GM18909 (cell line): Measurements from ENCODE around the gene DGKQ.
"Not testable (repeated sequence)": the region's sequence is repeated elsewhere in the genome, so short reads cannot be mapped to it uniquely, and the experiment has no call there.

Experiments used
- ATAC-seq: cut with Tn5 transposase; IDR thresholded peaks from one replicate; pipeline ENCODE4 v1.9.1; 2021; ENCODE audit warnings: mild to moderate bottlenecking; ENCODE audit not compliant: unreplicated experiment, poor library complexity

The DGKQ gene

DNA sequence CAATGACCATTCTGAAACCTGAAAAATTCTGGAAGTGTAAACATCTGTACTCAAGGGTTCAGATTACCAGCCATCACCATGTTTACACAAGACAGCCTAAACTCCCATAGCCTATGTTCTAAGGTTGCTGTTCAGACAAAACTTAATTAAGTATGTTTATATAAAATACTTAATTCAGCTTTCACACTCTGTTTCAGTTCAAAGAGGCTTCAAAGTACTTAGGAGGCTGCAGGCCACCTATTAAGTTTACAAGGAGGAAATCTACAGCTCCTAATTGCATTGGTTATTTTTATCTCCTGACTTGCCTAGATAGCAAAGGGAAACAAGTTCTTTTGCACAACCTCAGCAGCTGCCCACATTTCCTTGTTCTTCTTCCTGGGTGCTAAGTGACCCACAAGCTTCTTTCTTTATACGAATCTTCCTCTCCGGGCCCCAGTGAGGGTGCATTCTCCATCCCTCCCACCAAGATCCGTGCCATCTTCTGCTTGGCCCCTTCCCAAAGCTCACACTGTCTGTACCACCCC is 43.3 kb downstream of the DGKQ start:
- ATAC-seq = no peak

DNA sequence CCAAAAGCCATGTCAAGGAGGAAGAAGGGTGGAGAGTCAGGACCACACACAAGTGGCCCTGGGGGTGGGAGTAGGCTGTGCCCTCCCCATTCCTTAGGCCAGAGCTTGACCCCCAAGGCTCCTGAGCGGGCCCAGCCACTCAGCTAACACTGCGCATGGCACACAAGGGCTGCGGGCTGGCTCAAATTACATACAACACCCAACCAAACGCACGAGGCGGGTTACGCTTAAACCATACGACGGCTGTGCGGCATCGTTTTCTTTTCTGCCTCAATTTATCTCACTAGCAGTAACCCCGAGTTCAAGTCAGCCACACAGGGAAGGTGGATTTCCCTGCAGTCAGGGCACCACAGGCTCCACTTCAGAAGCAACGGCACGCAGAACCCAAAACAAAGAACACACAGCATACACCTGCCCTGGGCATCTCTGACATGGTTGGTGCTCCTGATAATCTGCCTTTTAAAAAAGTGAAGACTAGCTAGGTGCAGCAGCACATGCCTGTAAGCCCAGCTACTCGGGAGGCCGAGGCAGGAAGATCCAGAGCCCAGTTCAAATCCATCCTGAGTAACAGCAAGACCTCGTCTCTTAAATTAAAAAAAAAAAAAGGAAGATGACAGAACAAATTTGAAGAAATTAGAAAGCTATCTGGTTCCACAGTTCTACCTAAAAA is 44.1 kb downstream of the DGKQ start:
- no peak for ATAC-seq

DNA sequence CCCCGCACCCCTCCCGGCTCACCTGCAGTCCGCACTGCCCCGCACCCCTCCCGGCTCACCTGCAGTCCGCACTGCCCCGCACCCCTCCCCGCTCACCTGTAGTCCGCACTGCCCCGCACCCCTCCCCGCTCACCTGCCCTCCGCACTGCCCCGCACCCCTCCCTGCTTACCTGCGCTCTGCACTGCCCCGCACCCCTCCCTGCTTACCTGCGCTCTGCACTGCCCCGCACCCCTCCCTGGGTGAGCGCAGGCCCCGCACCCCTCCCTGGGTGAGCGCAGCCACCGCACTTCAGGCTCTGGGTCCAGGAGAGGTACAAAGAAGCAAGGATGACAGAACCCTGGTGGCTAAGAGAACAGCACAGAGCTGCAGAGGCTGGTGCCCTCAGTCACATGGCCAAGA is 45.8 kb downstream of the DGKQ start:
- not testable (repeated sequence) for ATAC-seq

DNA sequence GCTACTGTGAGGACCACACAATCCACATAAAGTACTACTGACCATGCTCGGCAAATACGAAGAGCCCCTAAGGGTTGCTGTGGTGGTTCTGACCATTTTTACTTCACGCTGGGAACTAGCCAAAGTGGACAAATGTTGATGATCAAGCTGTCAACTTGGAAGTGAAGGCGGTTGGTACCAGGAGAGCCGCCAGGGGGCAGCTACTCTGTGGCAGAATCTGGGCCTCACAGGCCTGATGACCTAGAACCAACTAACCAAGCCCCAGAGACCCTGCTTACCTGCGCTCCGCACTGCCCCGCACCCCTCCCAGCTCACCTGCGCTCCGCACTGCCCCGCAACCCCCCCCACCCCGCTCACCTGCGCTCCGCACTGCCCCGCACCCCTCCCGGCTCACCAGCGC is 46.8 kb downstream of the DGKQ start:
- no peak for ATAC-seq

DNA sequence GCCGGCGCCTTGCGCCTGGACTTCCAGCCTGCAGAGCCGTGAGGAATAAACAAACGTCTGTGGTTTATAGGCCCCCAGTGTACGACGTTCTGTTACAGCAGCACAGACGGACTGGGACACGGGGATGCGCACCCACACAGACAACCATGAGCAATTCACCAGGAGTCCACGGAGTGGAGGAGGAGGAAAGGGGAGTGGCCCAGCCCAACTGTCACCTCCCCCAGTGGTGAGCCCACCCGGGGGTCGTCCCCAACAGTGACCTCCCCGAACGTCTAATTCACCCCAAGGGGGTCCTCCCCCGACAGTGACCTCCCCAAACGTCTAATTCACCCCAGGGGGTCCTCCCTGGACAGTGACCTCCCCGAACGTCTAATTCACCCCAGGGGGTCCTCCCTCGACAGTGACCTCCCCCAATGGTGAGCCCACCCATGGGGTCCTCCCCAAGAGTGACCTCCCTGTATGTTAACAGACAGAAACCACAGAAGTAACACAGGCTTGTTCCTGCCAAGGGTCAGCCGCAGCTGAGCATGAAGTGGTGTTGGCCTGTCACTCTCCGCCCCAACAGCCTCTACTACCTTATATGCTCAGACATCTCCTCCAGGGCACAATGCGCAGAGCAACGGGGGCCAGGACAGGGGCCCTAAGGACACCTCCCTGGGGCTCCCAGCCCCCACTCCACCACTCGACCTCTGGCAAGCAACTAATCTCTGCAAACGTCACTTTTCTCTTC is 47.4 kb downstream of the DGKQ start:
- ATAC-seq = no peak

DNA sequence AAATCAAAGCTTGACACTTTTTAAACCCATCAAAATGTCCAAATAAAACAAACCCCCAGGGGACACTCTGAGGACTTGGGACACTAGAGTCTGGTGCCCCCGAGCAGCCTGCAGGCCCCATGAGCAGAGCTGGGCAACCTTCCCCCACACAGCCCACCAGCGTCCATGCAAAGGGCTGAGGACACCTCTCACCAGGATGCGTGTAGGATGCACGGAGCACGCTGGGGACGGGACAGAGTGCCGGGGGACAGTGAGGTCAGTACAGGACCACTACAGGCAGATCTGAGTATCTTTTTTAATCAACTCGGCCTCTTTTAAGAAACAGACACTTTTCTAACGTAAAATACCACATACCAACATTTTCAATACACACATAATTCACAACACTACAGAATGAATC is 48.2 kb downstream of the DGKQ start:
- no peak for ATAC-seq

DNA sequence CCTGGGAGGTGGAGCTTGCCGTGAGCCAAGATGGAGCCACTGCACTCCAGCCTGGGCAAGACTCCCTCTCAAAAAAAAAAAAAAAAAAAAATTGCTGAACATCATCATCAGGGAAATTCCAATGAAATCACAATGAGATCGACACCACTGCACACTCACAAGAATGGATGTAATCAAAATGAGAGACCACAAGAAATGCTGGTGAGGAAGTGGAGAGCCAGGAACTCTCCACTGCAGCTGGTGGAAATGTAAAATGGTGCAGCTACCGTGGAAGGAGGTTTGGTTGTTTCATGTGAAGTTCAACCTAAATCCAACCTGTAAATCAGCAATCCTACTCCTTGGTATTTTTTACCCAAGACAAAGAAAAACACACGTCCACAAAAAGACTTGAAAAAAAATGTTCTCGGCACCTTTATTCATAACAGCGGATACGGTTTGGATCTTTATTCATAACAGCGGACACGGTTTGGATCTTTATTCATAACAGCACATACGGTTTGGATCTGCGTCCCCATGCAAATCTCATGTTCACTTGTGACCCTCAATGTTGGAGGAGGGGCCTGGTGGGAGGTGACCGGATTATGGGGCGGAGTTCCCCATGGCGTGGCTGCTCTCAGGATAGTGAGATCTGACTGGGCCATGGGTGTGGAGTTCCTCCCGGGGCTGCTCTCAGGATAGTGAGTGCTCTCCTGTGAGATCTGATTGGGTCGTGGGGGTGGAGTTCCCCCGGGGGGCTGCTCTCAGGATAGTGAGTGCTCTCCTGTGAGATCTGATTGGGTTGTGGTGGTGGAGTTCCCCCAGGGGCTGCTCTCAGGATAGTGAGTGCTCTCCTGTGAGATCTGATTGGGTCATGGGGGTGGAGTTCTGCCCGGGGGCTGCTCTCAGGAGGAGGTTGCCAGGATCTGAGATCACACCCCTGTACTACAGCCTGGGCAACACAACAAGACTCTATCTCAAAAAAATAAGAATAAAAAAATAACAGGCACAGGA is 49.0 kb downstream of the DGKQ start:
- ATAC-seq = peak; percentile 39

DNA sequence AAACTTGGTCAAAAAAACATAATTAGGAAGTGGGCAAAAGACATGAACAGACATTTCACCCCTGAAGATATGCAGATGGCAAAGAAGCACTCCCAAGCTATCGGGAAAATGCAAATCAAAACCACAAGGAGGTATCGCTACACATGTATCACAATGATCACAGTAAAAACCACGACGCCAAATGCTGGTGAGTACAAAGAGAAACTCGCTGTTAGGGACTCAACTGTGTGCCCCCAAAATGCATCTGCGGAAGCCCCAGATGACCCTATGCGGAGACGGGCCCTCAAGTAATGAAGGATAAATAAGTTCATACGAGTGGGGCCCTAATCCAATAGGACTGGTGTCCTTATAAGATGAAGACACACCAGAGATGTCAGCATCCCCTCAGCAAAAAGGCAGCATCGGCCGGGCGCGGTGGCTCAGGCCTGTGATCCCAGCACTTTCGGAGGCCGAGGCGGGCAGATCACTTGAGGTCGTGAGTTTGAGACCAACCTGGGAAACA is 51.5 kb downstream of the DGKQ start:
- no peak for ATAC-seq

DNA sequence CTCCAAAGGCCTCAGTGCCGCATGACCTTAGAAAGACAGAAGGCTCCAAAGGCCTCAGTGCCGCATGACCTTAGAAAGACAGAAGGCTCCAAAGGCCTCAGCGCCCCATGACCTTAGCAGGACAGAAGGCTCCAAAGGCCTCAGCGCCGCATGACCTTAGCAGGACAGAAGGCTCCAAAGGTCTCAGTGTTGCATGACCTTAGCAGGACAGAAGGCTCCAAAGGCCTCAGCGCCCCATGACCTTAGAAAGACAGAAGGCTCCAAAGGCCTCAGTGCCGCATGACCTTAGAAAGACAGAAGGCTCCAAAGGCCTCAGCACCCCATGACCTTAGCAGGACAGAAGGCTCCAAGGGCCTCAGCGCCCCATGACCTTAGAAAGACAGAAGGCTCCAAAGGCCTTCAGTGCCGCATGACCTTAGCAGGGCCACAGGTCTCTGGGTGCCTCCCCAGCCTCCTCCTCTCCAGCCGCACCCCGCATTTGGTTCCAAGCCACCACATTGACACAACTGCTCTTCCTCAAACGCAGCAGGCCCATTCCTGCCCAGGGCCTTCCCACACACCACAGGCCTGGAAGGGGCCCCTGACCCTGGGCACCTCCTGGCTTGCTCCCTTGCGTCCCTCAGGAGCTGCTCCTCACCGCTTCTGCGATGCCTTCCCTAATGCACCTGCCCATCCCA is 54.2 kb downstream of the DGKQ start:
- ATAC-seq = not testable (repeated sequence)

DNA sequence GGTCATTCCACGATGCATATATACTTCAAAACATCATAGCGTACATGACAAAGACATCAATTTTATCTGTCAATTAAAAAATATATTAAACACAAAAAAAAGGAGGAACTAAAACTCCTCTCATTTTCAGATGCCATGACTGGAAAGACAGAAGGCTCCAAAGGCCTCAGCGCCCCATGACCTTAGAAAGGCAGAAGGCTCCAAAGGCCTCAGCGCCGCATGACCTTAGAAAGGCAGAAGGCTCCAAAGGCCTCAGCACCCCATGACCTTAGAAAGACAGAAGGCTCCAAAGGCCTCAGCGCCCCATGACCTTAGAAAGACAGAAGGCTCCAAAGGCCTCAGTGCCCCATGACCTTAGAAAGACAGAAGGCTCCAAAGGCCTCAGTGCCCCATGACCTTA is 54.8 kb downstream of the DGKQ start:
- not testable (repeated sequence) for ATAC-seq

DNA sequence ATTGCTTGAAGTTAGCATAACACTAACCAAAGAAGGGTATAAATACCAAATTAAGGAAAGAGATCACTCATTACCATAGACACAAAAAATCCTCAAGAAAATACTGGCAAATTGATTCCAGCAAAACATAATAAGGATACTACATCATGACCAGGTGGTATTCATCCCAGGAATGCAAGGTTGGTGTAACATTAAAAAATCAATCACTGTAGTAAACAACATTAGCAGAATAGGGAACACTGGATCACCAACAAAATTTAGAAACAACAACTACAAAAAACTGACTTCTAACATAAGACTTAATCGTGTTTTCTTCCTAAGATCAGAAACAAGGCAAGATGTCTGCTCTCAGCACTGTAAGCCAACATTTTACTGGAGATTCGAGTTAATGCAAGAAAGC is 55.4 kb downstream of the DGKQ start:
- no peak for ATAC-seq

DNA sequence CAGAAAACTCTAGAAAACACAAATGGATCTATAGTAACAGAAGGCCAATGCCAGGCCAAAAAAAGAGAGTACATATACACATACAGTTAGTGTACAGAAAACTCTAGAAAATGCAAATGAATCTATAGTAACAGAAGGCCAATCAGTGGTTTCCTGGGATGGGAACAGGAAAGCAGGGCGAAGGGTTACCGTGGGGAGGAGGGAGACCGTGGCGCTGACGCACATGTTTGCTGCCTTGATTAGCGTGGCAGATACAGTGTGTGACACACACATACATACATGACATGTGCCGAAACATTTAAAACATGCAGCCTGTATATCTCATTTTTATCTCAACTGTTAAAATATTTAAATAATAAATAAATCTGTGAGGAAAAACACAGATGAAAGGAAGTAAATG is 55.9 kb downstream of the DGKQ start:
- ATAC-seq = no peak

DNA sequence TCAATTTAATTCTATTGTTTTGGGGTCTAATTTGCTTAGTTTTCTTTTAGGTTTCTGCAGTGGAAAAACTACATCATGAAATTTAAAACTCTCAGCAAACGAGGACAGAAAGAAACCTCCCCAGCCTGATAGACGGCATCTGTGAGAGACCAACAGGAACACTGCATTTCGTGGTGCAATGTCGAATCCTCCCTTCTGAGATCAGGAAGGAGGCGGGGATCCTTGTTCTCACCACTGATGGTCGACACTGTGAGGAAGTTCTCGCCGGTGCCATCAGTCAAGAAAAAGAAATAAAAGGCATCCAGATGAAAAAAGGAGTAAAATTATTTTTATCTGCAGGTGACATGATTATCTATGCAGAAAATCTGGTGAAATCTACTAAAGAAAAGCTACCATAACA is 57.8 kb downstream of the DGKQ start:
- ATAC-seq = no peak

DNA sequence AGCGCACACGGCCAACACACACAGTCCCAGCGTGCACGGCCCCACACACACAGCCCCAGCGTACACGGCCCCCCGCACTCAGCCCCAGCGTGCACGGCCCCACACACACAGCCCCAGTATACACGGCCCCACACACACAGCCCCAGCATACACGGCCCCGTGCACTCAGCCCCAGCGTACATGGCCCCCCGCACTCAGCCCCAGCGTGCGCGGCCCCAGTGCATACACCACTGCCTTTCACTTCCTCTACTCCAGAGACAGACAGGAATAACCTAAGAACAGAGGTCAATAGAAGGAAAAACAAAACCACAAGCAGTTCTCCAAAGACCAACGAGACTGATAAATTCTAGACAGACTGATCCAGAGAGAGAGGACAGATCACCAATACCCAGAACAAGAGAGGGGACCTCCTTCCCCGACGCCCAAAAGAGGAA is 58.3 kb downstream of the DGKQ start:
- no peak for ATAC-seq

DNA sequence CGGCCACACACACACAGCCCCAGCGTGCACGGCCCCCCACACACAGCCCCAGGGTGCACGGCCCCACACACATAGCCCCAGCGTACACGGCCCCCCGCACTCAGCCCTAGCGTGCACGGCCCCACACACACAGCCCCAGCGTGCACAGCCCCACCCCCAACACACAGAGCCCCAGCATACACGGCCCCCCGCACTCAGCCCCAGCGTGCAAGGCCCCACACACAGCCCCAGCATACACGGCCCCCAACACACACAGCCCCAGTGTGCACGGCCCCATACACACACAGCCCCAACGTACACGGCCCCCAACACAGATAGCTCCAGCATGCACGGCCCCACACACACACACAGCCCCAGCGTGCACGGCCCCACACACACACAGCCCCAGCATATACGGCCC is 58.8 kb downstream of the DGKQ start:
- ATAC-seq = no peak

DNA sequence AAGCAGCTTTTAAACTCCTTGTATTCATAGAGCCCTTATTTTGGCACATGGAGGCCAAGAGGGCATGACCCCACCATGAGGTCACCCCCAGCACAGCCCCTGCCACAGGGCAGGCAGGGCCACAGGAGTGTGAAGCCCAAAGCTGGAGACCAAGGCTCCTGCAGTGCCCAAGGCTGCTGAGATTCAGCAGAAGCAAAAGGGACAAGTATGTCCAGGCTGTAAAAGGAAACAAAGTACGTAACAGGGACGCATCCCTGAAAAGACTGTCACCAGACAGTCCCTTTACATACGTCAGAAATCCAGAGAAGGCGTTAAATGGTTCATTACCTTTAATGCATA is 60.1 kb downstream of the DGKQ start:
- no peak for ATAC-seq

DNA sequence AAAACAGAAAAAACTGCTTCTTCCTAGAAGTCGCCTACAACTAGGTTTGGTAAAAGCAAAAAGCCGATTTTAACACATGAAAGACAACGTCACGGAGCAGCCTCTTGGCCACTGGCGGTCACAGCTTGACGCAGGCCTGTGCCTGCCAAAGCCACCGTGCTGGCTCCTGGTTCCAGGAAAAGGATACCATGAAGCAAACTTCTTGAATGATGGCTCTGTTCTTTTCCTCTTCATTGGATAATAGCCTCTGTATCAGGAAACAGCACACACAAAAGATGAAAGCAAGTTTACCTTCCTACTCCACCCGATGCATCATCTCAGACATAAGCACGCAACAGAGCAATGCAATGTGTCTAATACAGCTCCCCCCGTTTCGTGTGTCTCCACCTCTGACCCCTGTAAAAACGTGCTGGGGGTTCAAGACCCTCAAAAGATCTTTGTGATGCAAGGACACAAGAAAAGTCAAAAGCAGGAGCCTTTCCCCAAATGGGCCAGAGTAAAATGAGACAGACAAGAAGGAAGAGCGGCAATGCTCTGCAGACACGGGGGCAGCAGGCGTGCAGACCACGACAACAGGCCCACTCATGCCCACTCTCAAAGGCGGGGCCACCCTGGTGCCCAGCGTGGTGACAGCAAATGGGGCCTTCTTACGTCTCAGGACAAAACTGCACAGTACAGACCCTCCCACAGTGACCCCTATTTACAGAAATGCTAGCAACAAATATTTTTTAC is 60.7 kb downstream of the DGKQ start:
- no peak for ATAC-seq

DNA sequence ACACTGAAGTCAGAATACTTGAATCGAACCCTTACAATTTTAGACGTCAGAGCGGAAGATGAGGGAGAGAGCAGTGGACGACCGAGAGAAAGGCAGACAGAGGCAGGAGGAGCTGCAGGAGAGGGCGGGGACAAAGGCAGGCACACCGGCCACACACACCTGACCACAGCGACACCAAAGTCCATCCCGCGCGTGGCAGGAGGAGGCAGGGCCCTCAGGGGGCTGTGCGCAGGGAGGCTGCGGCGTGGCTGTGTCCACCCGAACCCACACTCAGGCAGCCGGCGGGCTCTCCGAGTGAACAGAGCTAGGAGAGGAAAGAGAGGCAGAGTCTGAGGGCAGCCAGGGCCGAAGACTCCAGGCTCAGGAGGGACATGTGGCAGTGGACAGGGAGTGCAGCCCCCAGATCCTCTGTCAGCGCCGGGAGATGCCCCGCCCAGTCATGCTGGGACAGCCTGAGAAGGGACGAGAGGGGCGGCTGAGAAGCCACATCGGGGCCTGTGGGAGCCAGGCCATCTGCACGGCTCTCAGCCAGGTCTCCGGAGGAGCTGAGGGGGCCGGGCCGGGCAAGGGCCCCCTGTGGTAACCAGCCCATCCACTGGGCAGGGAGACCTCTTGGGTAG is 61.4 kb downstream of the DGKQ start:
- no peak for ATAC-seq

DNA sequence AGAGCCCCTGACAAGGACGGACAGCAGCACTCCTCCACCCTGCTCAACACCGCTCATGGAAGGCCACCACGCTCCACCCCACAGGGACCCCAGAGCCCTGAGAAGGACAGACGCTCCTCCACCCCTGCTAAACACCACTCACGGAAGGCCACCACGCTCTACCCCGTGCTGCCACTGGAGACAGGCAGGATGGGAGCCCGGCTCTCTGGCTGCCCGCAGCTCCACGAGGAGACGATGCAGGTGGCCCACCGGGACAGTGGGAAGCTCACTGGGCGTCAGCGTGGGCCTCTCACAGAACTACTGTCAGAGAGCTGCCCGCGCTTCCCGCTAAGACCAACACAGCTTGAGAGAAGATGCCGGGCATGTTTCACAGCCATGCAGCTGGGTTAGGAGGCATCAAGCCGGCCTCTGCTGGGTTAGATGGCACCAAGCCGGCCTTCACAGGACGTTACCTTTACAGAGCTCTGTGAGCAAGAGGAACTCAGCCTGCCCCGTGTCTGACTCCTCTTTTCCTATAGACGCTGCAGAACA is 62.1 kb downstream of the DGKQ start:
- ATAC-seq = no peak
